Measurements from ENCODE around the gene PRRC1. TPM values are rescaled to one million over a fixed set of nuclear protein-coding genes. Genes with fewer than 3 reads are reported as not detected.

The PRRC1 gene
- total RNA-seq, 1 experiment from 2014 or later, result 77.9 TPM

GRCh38 chr5:127513408-127513970 lies 4.0 kb upstream of the PRRC1 start (continued):
- TF ChIP-seq ZMAT4 (CRISPR knock-in tag; IDR thresholded peaks at IDR 0.05), result no peak
- no peak for TF ChIP-seq ZNF232 (CRISPR knock-in tag; IDR thresholded peaks at IDR 0.05)
- no peak for TF ChIP-seq NR1H2 (CRISPR knock-in tag; IDR thresholded peaks at IDR 0.05)
- no peak for TF ChIP-seq ZNF512 (CRISPR knock-in tag; IDR thresholded peaks at IDR 0.05; ENCODE audit: borderline replicate concordance)
- no peak for TF ChIP-seq NR3C1 (CRISPR knock-in tag; conservative IDR thresholded peaks at IDR 0.05; ENCODE audit: low read depth)
- no peak for TF ChIP-seq JUN (CRISPR knock-in tag; IDR thresholded peaks at IDR 0.05)
- no peak for TF ChIP-seq SOX15 (CRISPR knock-in tag; IDR thresholded peaks at IDR 0.05)

- ChIA-PET POLR2A (no interaction called here), CTCF (interaction anchor here (2.5 kb wide), 1 partner anchor 22 kb away, joined by 9 read pairs; no protein-coding TSS in a partner anchor)
- TF ChIP-seq STAT6 (CRISPR knock-in tag; conservative IDR thresholded peaks at IDR 0.05; ENCODE audit: low read depth) (no peak), KAT7 (CRISPR knock-in tag; IDR thresholded peaks at IDR 0.05; ENCODE audit: borderline replicate concordance) (no peak), HMGA2 (CRISPR knock-in tag; IDR thresholded peaks at IDR 0.05) (no peak), ZNF317 (CRISPR knock-in tag; IDR thresholded peaks at IDR 0.05; ENCODE audit: borderline replicate concordance, low read depth) (no peak), NR2C2 (CRISPR knock-in tag; IDR thresholded peaks at IDR 0.05) (no peak), ZNF416 (CRISPR knock-in tag; IDR thresholded peaks at IDR 0.05) (no peak), PRDM15 (CRISPR knock-in tag; IDR thresholded peaks at IDR 0.05) (no peak), FOXK1 (CRISPR knock-in tag; IDR thresholded peaks at IDR 0.05) (no peak), ZNF396 (CRISPR knock-in tag; IDR thresholded peaks at IDR 0.05; ENCODE audit: borderline replicate concordance) (no peak), ZNF219 (CRISPR knock-in tag; IDR thresholded peaks at IDR 0.05; ENCODE audit: borderline replicate concordance) (no peak)
- H3K36me3 Mint-ChIP-seq, result peaks cover 6% of the 10 kb centered on the region
- ATAC-seq (no peak), DNase-seq (ENCODE audit: low spot score) (no peak)
- no peaks in the 10 kb centered on the region for H3K9me3 Mint-ChIP-seq
- no peak overlapping the region for H3K4me3 Mint-ChIP-seq
- peaks cover 18% of the 10 kb centered on the region for H3K4me1 Mint-ChIP-seq
- no peaks in the 10 kb centered on the region; the same call in 1 of the 2 replicates for H3K27me3 Mint-ChIP-seq (ENCODE audit: low read depth)
- H3K27ac Mint-ChIP-seq, result no peak overlapping the region
These were observed 2.6 kb upstream of the PRRC1 start for GRCh38 chr5:127514816-127515215.
